Neutrophil (primary cell): ENCODE measurements around the gene HFM1.

Experiments
- H3K27ac ChIP-seq: fragments of 200-600 bp; sonication (generic); 2 replicates; pipeline ENCODE4 v1.5.1; 2016; ENCODE audit warnings: mild to moderate bottlenecking, moderate library complexity
- H3K27me3 ChIP-seq: fragments of 200-600 bp; sonication (generic); 2 replicates; pipeline ENCODE4 v1.6.0; 2016; ENCODE audit warnings: mild to moderate bottlenecking
- H3K36me3 ChIP-seq: fragments of 200-600 bp; sonication (generic); 2 replicates; pipeline ENCODE4 v1.5.1; 2017
- H3K4me1 ChIP-seq, 2 experiments: fragments of 200-600 bp in 1 of 2; sonication (generic) in 1 of 2; 1 replicate in 1 of 2; 2 replicates in 1 of 2; pipeline versions ENCODE4 v1.5.1 to v1.6.1; 2013 to 2016; ENCODE audit warnings: low read depth in 1 of 2, low read length in 1 of 2, mild to moderate bottlenecking in 1 of 2, moderate library complexity in 1 of 2; ENCODE audit not compliant: control insufficient read depth in 1 of 2, insufficient read depth in 1 of 2
- H3K4me3 ChIP-seq, 2 experiments: fragments of 200-600 bp in 1 of 2; sonication (generic) in 1 of 2; 1 replicate in 1 of 2; 2 replicates in 1 of 2; pipeline ENCODE4 v1.5.1; 2013 to 2016; ENCODE audit warnings: low read depth in 1 of 2, low read length in 1 of 2, mild to moderate bottlenecking in 1 of 2, moderate library complexity in 1 of 2
- H3K9me3 ChIP-seq: fragments of 200-600 bp; sonication (generic); 2 replicates; pipeline ENCODE4 v1.5.1; 2016
- CTCF ChIP-seq: fragments of 200-600 bp; sonication (generic); IDR thresholded peaks from 2 replicates; pipeline ENCODE4 v1.5.1; 2016; ENCODE audit warnings: antibody characterized with exemption

The HFM1 gene

GRCh38 chr1:91406773-91407389 is 2.2 kb upstream of the HFM1 start:
- Histone ChIP-seq H3K27me3 (peaks cover 57% of the 10 kb centered on the region), H3K9me3 (no peaks in the 10 kb centered on the region), H3K36me3 (no peaks in the 10 kb centered on the region), H3K27ac (no peak overlapping the region), H3K4me3 (no peak overlapping the region), H3K4me1 (peaks cover 0 to 9% of the 10 kb centered on the region in 2 experiments)
- TF ChIP-seq CTCF: no peak

- Histone ChIP-seq H3K36me3 (no peaks in the 10 kb centered on the region), H3K27me3 (peaks cover 59% of the 10 kb centered on the region), H3K4me1 (peaks cover 0 to 9% of the 10 kb centered on the region in 2 experiments), H3K4me3 (no peak overlapping the region), H3K27ac (no peak overlapping the region), H3K9me3 (no peaks in the 10 kb centered on the region)
- no peak for TF ChIP-seq CTCF
Measured at GRCh38 chr1:91402023-91402422, 2.6 kb downstream of the HFM1 start.

GRCh38 chr1:91400133-91400725 is 4.4 kb downstream of the HFM1 start:
- Histone ChIP-seq H3K27me3 (peaks cover 43% of the 10 kb centered on the region), H3K9me3 (no peaks in the 10 kb centered on the region), H3K4me3 (no peak overlapping the region), H3K36me3 (no peaks in the 10 kb centered on the region), H3K27ac (no peak overlapping the region), H3K4me1 (peaks cover 0 to 9% of the 10 kb centered on the region in 2 experiments)
- no peak for TF ChIP-seq CTCF

GRCh38 chr1:91398291-91398690 is 6.3 kb downstream of the HFM1 start:
- no peaks in the 10 kb centered on the region for H3K9me3 ChIP-seq
- no peak for TF ChIP-seq CTCF
- no peaks in the 10 kb centered on the region for H3K36me3 ChIP-seq
- no peak overlapping the region for H3K4me3 ChIP-seq
- H3K27me3 ChIP-seq: peaks cover 24% of the 10 kb centered on the region
- no peaks in the 10 kb centered on the region for H3K4me1 ChIP-seq
- no peak overlapping the region for H3K27ac ChIP-seq

GRCh38 chr1:91397605-91398004 is 7.0 kb downstream of the HFM1 start:
- no peaks in the 10 kb centered on the region for H3K36me3 ChIP-seq
- H3K4me1 ChIP-seq: no peaks in the 10 kb centered on the region
- H3K9me3 ChIP-seq: no peaks in the 10 kb centered on the region
- H3K27me3 ChIP-seq: peaks cover 17% of the 10 kb centered on the region
- H3K4me3 ChIP-seq: no peak overlapping the region
- TF ChIP-seq CTCF: no peak
- H3K27ac ChIP-seq: no peak overlapping the region
